Activated CD8-positive, alpha-beta memory T cell treated with anti-CD3 and anti-CD28 coated beads, Interleukin-2, amount 50 U/mL, for 4 hours (primary cell): ENCODE measurements around the gene TRIM66.
A peak's percentile ranks its signal among the peaks of the same experiment; 100 is the strongest.
"Not testable (repeated sequence)": the region's sequence is repeated elsewhere in the genome, so short reads cannot be mapped to it uniquely, and the experiment has no call there.

Experiments
- DNase-seq: peaks from one replicate; pipeline ENCODE4 v3.0.0-alpha.2; 2020

Gene TRIM66

DNA sequence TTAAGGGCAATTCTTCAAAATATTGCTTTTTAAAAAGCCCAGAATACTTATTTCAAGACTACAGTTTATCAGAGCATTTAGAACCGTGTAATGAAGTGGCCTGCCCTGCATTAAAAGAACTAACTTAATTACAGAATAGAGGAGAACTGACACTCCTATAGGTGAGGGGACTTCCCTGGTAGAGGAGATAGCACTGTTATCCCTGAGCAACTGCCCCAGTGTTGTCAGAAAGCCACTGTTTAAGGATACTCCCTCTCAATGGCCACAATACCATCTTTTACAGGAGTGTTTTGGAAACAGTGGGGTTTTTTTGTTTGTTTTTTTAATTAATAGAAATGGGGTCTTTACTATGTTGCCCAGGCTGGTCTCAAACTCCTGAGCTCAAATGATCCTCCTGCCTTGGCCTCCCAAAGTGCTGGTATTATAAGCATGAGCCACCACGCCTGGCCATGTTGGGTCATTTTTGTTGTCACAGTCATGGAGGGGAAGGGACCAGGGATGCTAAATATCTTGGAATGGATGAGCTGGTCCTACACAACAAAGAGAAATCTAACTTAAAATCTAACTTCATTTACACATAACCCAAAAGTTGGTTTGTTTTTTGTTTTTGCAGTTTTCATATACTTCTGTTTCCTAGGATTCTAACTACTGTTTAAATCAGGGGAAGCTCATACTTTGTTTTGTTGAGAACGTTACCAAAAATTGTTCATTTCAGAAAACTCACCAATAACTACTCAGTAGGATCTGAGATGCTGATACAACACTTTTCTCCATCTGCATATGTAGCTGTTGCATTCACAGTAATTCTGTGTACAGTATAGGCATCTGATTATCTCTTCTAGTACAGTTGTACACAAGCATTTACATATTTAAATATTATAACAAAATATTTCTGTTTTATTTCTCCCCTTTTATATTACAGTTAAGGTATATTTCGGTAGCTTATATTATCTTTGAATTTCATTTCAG lies 8.2 kb upstream of the TRIM66 start:
- DNase-seq, result no peak

- no peak for DNase-seq
These were observed 7.3 kb upstream of the TRIM66 start for GRCh38 chr11:8689726-8690255.

- peak; percentile 79 for DNase-seq
These were observed 6.2 kb upstream of the TRIM66 start for GRCh38 chr11:8688414-8689362.

- DNase-seq, result no peak
These were observed 3.9 kb upstream of the TRIM66 start for GRCh38 chr11:8686325-8686724.

GRCh38 chr11:8685820-8686219 lies 3.4 kb upstream of the TRIM66 start:
- DNase-seq, result no peak

GRCh38 chr11:8685306-8685705 lies 2.8 kb upstream of the TRIM66 start:
- no peak for DNase-seq

- no peak for DNase-seq
These were observed 2.3 kb upstream of the TRIM66 start for GRCh38 chr11:8684600-8685290.

DNA sequence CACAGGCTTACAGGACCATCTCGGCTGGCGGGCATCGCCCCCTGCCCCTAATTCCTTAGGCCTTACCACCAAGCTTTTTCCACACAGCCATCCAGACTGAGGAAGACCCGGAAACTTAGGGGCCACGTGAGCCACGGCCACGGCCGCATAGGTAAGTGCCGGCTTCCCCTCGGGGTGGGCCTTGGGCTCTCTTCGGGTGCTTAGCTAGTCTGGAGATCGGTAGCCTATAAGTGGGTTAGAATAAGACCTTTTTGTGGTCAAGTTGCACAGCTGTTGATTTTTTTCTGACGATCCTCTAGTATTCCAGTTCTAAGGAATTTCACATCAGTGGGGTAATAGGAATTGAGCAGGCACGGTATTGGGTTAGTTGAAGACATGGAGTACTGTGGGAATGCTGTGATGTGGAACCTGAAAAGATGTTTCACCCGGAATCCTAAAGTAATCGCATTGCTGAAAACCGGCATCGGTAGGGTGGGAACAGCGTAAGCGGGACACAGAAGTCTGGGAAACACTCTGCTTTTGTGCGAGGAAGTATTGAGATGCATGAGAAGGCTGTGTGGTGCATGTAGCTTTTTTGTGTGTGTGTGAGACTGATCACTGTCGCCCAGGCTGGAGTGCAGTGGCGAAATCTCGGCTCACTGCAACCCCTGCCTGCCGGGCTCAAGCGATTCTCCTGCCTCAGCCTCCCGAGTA lies 796 bp upstream of the TRIM66 start:
- DNase-seq, result no peak

- DNase-seq, result no peak
These were observed 595 bp downstream of the TRIM66 start for GRCh38 chr11:8681837-8682302.

DNA sequence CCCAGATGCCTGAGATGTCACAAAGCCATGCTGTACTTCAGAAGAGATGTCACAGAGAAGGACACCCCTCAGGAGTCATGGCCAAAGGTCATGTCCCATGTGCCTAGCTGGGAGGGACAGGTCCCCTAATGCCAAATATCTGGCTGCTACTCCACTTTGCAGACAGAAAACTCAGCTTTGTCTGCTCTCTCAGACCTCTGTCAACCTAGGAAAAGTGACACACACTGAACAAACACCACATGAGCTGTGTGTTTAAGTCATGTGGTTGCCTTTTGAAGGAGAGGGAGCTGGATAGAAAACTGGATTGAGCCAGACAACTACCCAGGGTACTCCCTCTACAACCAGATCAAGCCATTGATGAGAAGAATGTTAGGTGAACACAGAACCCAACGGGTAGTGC lies 3.5 kb downstream of the TRIM66 start:
- no peak for DNase-seq

DNA sequence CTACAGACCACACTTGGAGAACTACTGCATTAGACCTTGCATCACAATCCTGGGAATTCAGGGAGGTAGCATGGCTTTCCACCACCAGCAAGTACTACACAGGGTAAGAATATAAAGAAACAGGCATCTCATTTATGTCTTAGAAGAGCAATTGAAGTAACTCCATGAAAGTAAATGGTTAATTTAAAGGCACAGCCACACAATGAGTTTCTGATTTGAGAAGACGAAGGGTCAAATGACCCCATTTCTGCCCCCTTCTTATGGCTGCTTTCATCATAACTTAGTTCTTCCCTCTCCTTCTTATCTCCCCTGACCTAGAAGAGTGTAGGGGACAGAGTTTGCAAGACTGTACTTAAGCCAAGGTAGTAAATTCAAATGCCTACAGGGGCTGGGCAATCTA lies 6.0 kb downstream of the TRIM66 start:
- no peak for DNase-seq

- DNase-seq, result no peak
These were observed 7.6 kb downstream of the TRIM66 start for GRCh38 chr11:8674859-8675258.

- no peak for DNase-seq
These were observed 10.1 kb downstream of the TRIM66 start for GRCh38 chr11:8672346-8672745.

- DNase-seq, result no peak
These were observed 10.8 kb downstream of the TRIM66 start for GRCh38 chr11:8671651-8672062.

DNA sequence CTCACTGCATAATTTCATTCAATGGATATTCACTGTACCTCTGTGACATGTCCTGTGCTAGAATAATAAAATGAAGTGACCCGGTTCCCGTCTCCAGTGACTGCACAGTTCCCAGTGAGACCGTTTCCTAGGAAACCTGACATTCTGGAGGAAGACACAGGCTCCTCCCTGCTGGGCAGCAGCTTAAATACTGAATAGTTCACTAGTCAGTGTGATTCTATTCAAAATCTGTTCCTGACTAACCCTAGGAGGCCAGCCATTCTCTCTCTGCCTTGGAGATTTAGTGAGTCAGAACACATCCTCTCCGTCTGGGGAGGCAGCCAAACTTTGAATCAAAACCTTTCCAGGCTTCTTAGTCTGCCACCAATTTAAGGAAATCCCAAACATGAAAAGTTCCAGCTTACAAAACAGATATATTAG lies 11.3 kb downstream of the TRIM66 start:
- no peak for DNase-seq

DNA sequence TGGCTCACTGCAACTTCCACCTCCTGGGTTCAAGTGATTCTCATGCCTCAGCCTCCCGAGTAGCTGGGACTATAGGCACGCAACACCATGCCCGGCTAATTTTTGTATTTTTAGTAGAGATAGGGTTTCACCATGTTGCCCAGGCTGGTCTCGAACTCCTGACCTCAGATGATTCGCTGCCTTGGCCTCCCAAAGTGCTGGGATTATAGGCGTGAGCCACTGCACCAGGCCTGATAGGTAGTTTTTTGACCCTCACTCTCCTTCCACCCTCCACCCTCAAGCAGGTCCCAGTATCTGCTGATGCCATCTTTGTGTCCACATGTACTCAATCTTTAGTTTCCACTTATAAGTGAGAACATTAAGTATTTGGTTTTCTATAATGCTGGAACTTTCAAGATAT lies 12.4 kb downstream of the TRIM66 start:
- DNase-seq, result not testable (repeated sequence)

DNA sequence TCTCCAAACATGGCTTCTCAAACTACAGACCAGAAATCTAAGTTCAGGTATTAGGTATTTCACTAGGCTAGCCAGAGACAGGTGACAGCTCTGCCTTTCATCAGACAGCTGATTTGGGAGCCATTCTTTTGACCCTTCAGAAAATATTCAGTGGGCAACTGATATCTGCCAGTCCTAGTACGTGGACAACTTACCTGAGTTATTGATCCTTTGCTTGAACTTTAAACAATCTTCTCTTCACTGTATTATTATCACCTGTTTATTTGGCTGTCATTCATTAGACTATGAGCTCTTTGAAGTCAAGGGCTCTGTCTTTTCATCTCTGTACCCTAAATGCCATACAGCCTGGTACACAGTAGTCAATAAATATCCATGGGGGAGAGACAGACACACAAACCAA lies 17.2 kb downstream of the TRIM66 start:
- no peak for DNase-seq

- no peak for DNase-seq
These were observed 21.3 kb downstream of the TRIM66 start for GRCh38 chr11:8661001-8661795.

DNA sequence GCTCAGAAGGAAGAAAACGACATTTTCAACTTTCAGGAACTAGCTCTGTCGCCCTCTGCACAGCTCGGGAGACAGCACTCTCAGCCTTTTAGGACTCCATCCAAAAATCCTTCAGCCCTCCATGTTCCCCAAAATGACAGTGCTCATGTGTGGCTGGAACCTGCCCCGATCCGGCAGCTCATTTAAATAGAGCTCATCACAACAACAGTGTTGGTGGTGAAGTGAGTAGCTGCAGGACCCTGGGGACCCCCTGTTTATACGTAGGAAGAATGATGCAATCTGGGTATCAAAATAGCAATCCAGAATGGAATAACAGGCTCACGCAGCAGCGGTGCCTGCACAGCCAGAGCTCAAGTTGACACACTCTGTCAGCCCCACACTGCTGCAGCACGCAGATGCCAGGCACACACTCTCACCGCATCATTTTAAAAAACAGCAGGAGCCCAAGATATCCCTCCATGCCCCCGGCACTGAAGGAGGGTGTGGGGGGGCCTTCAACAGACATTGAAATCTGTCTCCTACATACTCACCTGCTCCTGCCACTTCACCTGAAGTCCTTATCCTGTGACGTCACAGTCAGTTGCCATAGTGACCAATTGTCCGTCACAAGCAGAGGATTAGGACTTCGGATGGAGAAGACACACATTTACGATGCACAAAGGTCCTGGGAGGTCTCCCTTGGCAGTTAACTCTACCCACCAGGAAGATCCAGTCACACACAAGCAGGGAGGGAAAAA lies 24.0 kb downstream of the TRIM66 start:
- no peak for DNase-seq

DNA sequence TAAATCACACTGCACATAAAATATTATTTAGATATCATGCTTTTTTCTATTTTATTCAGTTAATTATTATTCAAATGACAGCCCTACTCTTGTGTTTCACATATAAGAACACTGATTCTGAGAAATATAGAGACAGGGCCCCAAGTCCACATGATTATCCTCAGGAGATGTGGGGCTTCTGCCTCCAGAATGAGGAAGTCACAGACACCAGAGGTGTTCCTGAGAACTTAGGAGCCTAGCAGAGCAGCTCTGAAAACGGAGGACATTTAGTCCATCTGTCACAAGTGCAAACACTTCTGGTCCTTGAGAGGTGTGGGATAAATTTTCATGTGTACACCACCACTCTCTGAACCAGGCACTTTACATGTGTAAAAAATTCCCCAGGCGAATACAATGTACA lies 26.2 kb downstream of the TRIM66 start:
- DNase-seq, result no peak
